OCI-LY1 (cell line): ENCODE data around the gene SH3RF3.

Experiments
- EZH2 ChIP-seq: fragments of 200-600 bp; sonication (generic), shearing (Covaris generic); IDR thresholded peaks from 2 replicates; pipeline ENCODE4 v1.8.0; 2017; ENCODE audit warnings: borderline replicate concordance, mixed run types, mild to moderate bottlenecking, antibody characterized with exemption, low read length, moderate library complexity, mixed read lengths
- TF ChIP-seq, protein P1 (sequence below): fragments of 200-600 bp; sonication (generic), shearing (Covaris generic); IDR thresholded peaks from 2 replicates; pipeline ENCODE4 v1.5.1; 2017; ENCODE audit warnings: mild to moderate bottlenecking, antibody characterized with exemption, low read length, moderate library complexity, mixed read lengths

DNA sequence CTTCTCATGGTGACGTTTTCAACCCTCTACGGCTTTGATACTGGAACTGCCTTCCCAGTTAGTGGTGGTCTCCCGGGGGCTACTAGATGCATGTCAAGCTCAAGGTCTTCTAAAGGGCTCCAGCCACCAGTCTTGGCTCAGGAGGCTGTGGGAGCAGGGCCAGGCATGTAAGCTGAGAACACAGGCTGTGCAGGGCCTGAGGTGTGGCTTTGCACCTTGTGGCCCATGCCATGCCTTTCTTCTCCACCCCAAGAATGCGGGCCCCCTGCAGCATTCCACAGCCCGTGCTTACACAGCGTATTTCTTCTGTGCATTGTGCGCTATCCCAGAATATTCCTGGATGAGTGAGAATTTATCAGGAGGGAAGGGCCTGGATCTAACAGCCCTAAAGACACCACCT, 339.9 kb downstream of the SH3RF3 start:
- TF ChIP-seq, protein P1, sequence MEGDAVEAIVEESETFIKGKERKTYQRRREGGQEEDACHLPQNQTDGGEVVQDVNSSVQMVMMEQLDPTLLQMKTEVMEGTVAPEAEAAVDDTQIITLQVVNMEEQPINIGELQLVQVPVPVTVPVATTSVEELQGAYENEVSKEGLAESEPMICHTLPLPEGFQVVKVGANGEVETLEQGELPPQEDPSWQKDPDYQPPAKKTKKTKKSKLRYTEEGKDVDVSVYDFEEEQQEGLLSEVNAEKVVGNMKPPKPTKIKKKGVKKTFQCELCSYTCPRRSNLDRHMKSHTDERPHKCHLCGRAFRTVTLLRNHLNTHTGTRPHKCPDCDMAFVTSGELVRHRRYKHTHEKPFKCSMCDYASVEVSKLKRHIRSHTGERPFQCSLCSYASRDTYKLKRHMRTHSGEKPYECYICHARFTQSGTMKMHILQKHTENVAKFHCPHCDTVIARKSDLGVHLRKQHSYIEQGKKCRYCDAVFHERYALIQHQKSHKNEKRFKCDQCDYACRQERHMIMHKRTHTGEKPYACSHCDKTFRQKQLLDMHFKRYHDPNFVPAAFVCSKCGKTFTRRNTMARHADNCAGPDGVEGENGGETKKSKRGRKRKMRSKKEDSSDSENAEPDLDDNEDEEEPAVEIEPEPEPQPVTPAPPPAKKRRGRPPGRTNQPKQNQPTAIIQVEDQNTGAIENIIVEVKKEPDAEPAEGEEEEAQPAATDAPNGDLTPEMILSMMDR, result no peak
- TF ChIP-seq EZH2, result no peak
